Glutamatergic neuron (in vitro differentiated cells): Measurements from ENCODE around the gene ARHGAP4. TPM values are rescaled to one million over a fixed set of nuclear protein-coding genes. Genes with fewer than 3 reads are reported as not detected.

Experiments used
- DNase-seq: peaks from one replicate; pipeline ENCODE4 v3.0.0; 2022
- H3K27ac Mint-ChIP-seq: one replicate; pipeline ENCODE4 v1.8.0; 2020; ENCODE audit warnings: mild to moderate bottlenecking, mixed read lengths, inconsistent platforms; ENCODE audit not compliant: unreplicated experiment
- H3K27me3 Mint-ChIP-seq: one replicate; pipeline ENCODE4 v1.8.0; 2020; ENCODE audit warnings: mild to moderate bottlenecking, moderate library complexity, mixed read lengths, inconsistent platforms; ENCODE audit not compliant: unreplicated experiment
- H3K36me3 Mint-ChIP-seq: one replicate; pipeline ENCODE4 v1.8.0; 2020; ENCODE audit warnings: mild to moderate bottlenecking, mixed read lengths, inconsistent platforms; ENCODE audit not compliant: unreplicated experiment
- H3K4me1 Mint-ChIP-seq: one replicate; pipeline ENCODE4 v1.8.0; 2020; ENCODE audit warnings: mild to moderate bottlenecking, low read depth, mixed read lengths, inconsistent platforms; ENCODE audit not compliant: unreplicated experiment
- H3K4me3 Mint-ChIP-seq: one replicate; pipeline ENCODE4 v1.8.0; 2020; ENCODE audit warnings: mild to moderate bottlenecking, mixed read lengths, inconsistent platforms; ENCODE audit not compliant: unreplicated experiment
- H3K9me3 Mint-ChIP-seq: one replicate; pipeline ENCODE4 v1.8.0; 2020; ENCODE audit warnings: mild to moderate bottlenecking, moderate library complexity, mixed read lengths, inconsistent platforms; ENCODE audit not compliant: unreplicated experiment
- total RNA-seq: library from RNA; stranded (reverse); fragmentation: NEBNext Ultra II Directional; extraction: Animal tissue kit (Norgen Biotek cat#: 25700); gene quantifications from one replicate; pipeline ENCODE4 v1.2.1, GENCODE V29; 2021; ENCODE audit not compliant: unreplicated experiment
- TF ChIP-seq, protein P1 (sequence below): fragments of 200-600 bp; sonication (generic); IDR thresholded peaks from one replicate; pipeline ENCODE4 v1.5.0; 2021; ENCODE audit not compliant: partially characterized antibody, unreplicated experiment

The ARHGAP4 gene
- total RNA-seq, 1 donor from 2014 or later = 33.5 TPM

DNA sequence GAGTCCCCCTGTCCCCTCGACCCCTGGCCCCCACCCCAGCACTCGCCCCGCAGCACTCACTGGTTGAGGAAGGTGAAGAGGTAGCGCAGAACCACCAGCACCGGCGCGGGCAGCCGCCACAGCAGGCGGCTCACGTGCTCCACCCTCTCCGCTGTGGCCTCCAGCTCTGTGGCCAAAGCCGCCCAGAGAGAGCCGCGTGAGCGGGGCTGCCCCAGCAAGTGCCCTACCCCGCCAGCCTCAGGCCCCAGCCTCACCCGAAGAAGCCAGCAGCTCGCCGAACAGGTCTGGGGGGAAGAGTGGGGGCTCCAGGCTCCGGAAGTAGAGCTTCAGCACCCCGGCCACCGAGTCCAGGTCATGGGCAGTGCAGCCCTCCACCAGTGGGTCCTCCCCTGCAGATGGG, 15.6 kb downstream of the ARHGAP4 start:
- TF ChIP-seq, protein P1, sequence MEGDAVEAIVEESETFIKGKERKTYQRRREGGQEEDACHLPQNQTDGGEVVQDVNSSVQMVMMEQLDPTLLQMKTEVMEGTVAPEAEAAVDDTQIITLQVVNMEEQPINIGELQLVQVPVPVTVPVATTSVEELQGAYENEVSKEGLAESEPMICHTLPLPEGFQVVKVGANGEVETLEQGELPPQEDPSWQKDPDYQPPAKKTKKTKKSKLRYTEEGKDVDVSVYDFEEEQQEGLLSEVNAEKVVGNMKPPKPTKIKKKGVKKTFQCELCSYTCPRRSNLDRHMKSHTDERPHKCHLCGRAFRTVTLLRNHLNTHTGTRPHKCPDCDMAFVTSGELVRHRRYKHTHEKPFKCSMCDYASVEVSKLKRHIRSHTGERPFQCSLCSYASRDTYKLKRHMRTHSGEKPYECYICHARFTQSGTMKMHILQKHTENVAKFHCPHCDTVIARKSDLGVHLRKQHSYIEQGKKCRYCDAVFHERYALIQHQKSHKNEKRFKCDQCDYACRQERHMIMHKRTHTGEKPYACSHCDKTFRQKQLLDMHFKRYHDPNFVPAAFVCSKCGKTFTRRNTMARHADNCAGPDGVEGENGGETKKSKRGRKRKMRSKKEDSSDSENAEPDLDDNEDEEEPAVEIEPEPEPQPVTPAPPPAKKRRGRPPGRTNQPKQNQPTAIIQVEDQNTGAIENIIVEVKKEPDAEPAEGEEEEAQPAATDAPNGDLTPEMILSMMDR = no peak
- no peak for DNase-seq
- H3K27ac Mint-ChIP-seq = no peak overlapping the region
- H3K9me3 Mint-ChIP-seq = no peaks in the 10 kb centered on the region
- no peaks in the 10 kb centered on the region for H3K36me3 Mint-ChIP-seq
- H3K4me3 Mint-ChIP-seq = no peak overlapping the region
- no peaks in the 10 kb centered on the region for H3K27me3 Mint-ChIP-seq
- no peaks in the 10 kb centered on the region for H3K4me1 Mint-ChIP-seq

DNA sequence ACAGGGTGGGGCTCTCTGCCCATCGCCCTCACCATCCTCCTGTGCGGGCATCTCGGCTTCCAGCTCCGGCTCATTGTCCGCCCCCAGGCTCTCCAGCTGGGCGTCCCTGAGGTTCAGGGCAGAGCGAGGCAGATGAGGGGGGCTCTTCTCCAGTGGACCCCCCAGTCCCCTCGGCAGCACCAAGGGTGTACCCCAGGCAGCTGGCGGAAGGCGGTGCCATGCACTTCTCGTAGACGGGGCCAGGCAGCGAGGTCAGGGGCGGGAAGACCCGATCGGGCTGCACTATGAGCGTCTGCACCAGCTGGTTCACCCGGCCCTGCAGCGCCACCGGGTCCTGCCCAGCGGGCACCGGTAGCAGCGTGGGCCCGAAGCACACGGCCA, 16.1 kb downstream of the ARHGAP4 start:
- no peak overlapping the region for H3K27ac Mint-ChIP-seq
- no peaks in the 10 kb centered on the region for H3K9me3 Mint-ChIP-seq

DNA sequence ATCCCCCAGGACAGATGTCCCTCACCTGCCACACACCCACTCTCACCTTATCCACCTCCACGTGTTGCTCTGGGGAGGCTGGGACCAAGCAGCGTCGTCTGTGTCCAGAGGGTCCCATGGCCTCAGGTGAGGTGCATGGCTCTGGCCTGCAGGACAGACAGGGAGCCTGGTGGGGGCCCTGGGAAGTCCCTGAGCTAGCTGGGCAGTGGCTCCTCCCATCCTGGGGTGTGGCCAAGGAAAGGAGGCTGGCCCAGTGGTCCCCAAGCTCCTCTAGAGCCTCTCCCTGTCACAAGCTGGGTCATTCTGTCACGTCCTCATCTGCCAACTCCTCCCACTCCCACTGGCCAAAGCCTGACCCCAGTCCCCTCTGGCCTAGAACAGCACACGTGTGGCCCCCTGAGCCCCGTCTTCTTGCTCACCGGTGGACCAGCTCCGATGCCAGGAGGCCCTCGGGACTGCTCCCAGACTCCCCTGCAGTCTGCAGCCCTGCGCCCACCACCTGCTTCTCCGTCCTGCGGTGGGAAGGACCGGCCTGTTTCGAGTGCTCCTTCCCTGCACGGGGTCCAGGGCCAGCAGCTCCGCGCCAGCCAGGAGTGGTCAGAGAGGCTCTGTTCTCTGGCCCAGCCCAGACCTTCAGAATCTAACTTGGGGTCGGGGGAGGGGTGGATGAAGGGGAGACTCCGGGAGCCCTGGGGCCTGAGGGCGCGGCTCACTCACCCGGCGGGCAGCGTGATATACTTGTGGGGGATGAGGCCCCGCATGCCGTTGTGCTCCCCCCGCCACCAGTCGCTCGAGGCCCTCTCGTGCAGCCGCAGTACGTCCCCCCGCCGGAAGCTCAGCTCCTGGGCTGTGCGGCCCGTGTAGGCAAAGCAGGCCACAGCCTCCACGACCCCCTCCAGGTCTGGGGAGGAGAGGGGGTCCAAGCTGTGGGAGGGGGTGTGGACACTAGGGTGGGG, 16.8 kb downstream of the ARHGAP4 start:
- Mint-ChIP-seq H3K9me3 (no peaks in the 10 kb centered on the region), H3K27me3 (no peaks in the 10 kb centered on the region)
- peak; percentile 60 for DNase-seq

More for the DNA sequence above, 16.1 kb downstream of the ARHGAP4 start:
- TF ChIP-seq, protein P1 = no peak
- Mint-ChIP-seq H3K27me3 (no peaks in the 10 kb centered on the region), H3K36me3 (no peaks in the 10 kb centered on the region), H3K4me3 (no peak overlapping the region), H3K4me1 (no peaks in the 10 kb centered on the region)
- DNase-seq = no peak

DNA sequence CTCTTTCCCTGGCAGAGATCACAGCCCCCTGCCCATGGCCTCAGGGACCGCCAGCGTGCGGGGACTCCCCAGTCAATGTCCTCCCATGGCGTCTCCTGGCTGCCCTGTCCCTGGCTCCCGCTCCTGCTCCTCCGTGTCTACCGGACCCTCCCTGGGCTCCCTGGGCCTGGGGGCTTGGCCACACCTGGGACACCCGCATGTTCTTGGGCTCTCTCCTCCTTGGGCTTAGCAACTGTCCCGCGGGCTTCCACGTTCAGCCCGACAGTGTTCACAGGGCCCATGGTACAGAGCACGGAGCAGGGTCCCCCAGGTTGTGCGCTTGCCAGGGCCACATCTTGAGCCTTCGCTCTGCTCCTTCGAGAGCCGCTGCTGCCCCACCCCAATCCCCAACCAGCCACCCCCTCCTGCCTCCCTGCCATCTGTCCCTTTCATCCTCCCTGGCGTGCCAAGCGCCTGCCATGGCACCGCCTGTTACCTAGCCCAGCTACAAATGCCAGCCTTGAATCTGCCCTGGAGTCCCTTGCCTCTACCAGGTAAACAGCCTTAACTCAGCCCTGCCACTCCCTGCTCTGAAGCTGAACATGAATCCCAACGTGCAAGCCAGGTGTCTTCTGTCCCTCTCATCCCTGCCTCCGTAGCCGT, 17.7 kb downstream of the ARHGAP4 start:
- no peak overlapping the region for H3K27ac Mint-ChIP-seq
- no peak overlapping the region for H3K4me3 Mint-ChIP-seq
- H3K36me3 Mint-ChIP-seq = no peaks in the 10 kb centered on the region
- H3K27me3 Mint-ChIP-seq = peaks cover under 1% of the 10 kb centered on the region
- peaks cover 2% of the 10 kb centered on the region for H3K4me1 Mint-ChIP-seq
- TF ChIP-seq, protein P1 = no peak
- H3K9me3 Mint-ChIP-seq = no peaks in the 10 kb centered on the region
- no peak for DNase-seq

More for the DNA sequence above, 16.8 kb downstream of the ARHGAP4 start:
- TF ChIP-seq, protein P1 = no peak
- Mint-ChIP-seq H3K4me1 (no peaks in the 10 kb centered on the region), H3K36me3 (no peaks in the 10 kb centered on the region), H3K4me3 (no peak overlapping the region), H3K27ac (no peak overlapping the region)

DNA sequence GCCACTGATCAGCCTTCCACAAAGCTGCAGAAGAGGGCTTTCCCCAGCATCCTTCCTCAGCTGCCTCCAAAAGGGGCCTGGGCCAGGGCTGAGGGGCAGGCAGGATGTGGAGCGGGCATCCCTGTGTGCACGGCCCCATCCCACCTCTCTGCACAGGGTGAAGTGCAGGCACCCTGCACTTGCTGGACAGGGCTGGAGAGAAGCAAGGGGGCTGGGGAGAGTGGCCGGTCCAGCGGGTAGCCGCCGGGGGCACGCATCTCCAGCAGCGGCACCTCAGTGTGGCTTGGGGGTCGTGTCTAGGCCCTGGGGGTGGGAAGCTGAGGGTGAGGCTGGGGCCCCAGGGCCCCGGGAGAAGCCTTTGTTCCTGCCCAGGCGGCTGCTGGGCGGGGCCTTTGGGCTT, 18.6 kb downstream of the ARHGAP4 start:
- Mint-ChIP-seq H3K4me3 (no peak overlapping the region), H3K27ac (no peak overlapping the region), H3K36me3 (no peaks in the 10 kb centered on the region), H3K27me3 (peaks cover 2% of the 10 kb centered on the region), H3K4me1 (peaks cover 5% of the 10 kb centered on the region), H3K9me3 (no peaks in the 10 kb centered on the region)
- TF ChIP-seq, protein P1 = no peak
- no peak for DNase-seq
